Neural cell (in vitro differentiated cells): ENCODE results near the gene PCDH9. TPM values are rescaled to one million over a fixed set of nuclear protein-coding genes. Genes with fewer than 3 reads are reported as not detected.

Source experiments
- H2AFZ ChIP-seq: fragments of 200-600, 300-800 bp; sonication (generic), shearing (Covaris generic); 2 replicates; pipeline ENCODE4 v1.6.0; 2014; ENCODE audit warnings: low read depth, mild to moderate bottlenecking, antibody characterized with exemption, low read length, moderate library complexity
- H3F3A ChIP-seq: fragments of 200-600 bp; shearing (Covaris generic); 2 replicates; pipeline ENCODE4 v1.6.1; 2016; ENCODE audit warnings: mild to moderate bottlenecking, moderate library complexity, mixed read lengths, antibody characterized with exemption, low read length; ENCODE audit not compliant: insufficient read depth, poor library complexity, severe bottlenecking
- H3K27ac ChIP-seq: fragments of 200-600, 300-800 bp; sonication (generic), shearing (Covaris generic); 2 replicates; pipeline ENCODE4 v1.5.1; 2014; ENCODE audit warnings: mild to moderate bottlenecking, low read length, moderate library complexity
- H3K27me3 ChIP-seq: fragments of 300-800, 200-600 bp; sonication (generic), shearing (Covaris generic); 2 replicates; pipeline ENCODE4 v1.6.0; 2014; ENCODE audit warnings: mild to moderate bottlenecking, low read depth, low read length, moderate library complexity; ENCODE audit not compliant: insufficient read depth
- H3K36me3 ChIP-seq: fragments of 300-800, 200-600 bp; sonication (generic), shearing (Covaris generic); 2 replicates; pipeline ENCODE4 v1.5.1; 2014; ENCODE audit warnings: mild to moderate bottlenecking, antibody characterized with exemption, low read length, moderate library complexity; ENCODE audit not compliant: insufficient read depth
- H3K4me2 ChIP-seq: fragments of 300-800, 200-600 bp; sonication (generic), shearing (Covaris generic); 2 replicates; pipeline ENCODE4 v1.6.0; 2014; ENCODE audit warnings: mild to moderate bottlenecking, low read length
- H3K4me3 ChIP-seq: fragments of 300-800, 200-600 bp; sonication (generic), shearing (Covaris generic); 2 replicates; pipeline ENCODE4 v1.5.1; 2014; ENCODE audit warnings: mild to moderate bottlenecking, low read length, moderate library complexity
- H3K79me2 ChIP-seq: fragments of 200-600 bp; shearing (Covaris generic); replicated peaks from 2 replicates; pipeline ENCODE4 v1.6.0; 2014; ENCODE audit warnings: mild to moderate bottlenecking, low read length, moderate library complexity; ENCODE audit not compliant: insufficient read depth
- H3K9ac ChIP-seq: fragments of 300-800, 200-600 bp; sonication (generic), shearing (Covaris generic); 2 replicates; pipeline ENCODE4 v1.6.1; 2016; ENCODE audit warnings: mild to moderate bottlenecking, low read length, mixed read lengths
- H3K9me2 ChIP-seq: fragments of 200-600 bp; shearing (Covaris generic); 2 replicates; pipeline ENCODE4 v1.6.1; 2016; ENCODE audit warnings: mild to moderate bottlenecking, low read length, mixed read lengths; ENCODE audit not compliant: insufficient read depth
- H3K9me3 ChIP-seq: fragments of 200-600, 300-800 bp; sonication (generic), shearing (Covaris generic); 2 replicates; pipeline ENCODE4 v1.6.1; 2016; ENCODE audit warnings: mild to moderate bottlenecking, mixed run types, low read length, moderate library complexity, mixed read lengths
- H4K20me1 ChIP-seq: fragments of 200-600 bp; shearing (Covaris generic); 2 replicates; pipeline ENCODE4 v1.6.1; 2016; ENCODE audit warnings: mild to moderate bottlenecking, mixed run types; ENCODE audit not compliant: insufficient read depth
- EP300 ChIP-seq: fragments of 450-650 bp; conservative IDR thresholded peaks from 2 replicates; pipeline ENCODE4 v1.6.1; 2014; ENCODE audit warnings: antibody characterized with exemption, mild to moderate bottlenecking, moderate library complexity; ENCODE audit not compliant: poor library complexity, severe bottlenecking
- EZH2 ChIP-seq: fragments of 200-600, 300-800 bp; shearing (Covaris generic), sonication (generic); IDR thresholded peaks from 2 replicates; pipeline ENCODE4 v1.6.1; 2014; ENCODE audit warnings: antibody characterized with exemption, low read length, borderline replicate concordance, mild to moderate bottlenecking; ENCODE audit not compliant: insufficient read depth, poor library complexity, severe bottlenecking
- MXI1 ChIP-seq: fragments of 450-650 bp; conservative IDR thresholded peaks from 2 replicates; pipeline ENCODE4 v1.6.1; 2014; ENCODE audit warnings: antibody characterized with exemption, mild to moderate bottlenecking; ENCODE audit not compliant: poor library complexity, severe bottlenecking
- POLR2AphosphoS5 ChIP-seq: IDR thresholded peaks from 2 replicates; pipeline ENCODE4 v1.6.1; 2012
- RAD21 ChIP-seq: fragments of 450-650 bp; conservative IDR thresholded peaks from 2 replicates; pipeline ENCODE4 v1.6.1; 2014; ENCODE audit warnings: antibody characterized with exemption, mild to moderate bottlenecking, moderate library complexity
- SMC3 ChIP-seq: fragments of 450-650 bp; conservative IDR thresholded peaks from 2 replicates; pipeline ENCODE4 v1.6.1; 2014; ENCODE audit warnings: antibody characterized with exemption, mild to moderate bottlenecking, moderate library complexity; ENCODE audit not compliant: poor library complexity
- TAF1 ChIP-seq: IDR thresholded peaks from 2 replicates; pipeline ENCODE4 v1.6.1; 2012; ENCODE audit warnings: low read depth
- polyA plus RNA-seq: library from polyadenylated mRNA; depleted of rRNA; stranded (reverse); fragments of >200 nt; gene quantifications from 2 replicates; pipeline ENCODE4 v1.2.3, GENCODE V29; 2014
- TF ChIP-seq, protein P1 (sequence below): IDR thresholded peaks from 2 replicates; pipeline ENCODE4 v1.6.1; 2012; ENCODE audit warnings: borderline replicate concordance
- TF ChIP-seq, protein P2 (sequence below): fragments of 450-650 bp; IDR thresholded peaks from 2 replicates; pipeline ENCODE4 v1.5.1; 2014; ENCODE audit warnings: antibody characterized with exemption, mild to moderate bottlenecking, moderate library complexity; ENCODE audit not compliant: poor library complexity, severe bottlenecking

The PCDH9 gene
- polyA plus RNA-seq, 1 donor from 2014 or later, result 4.6 TPM

DNA sequence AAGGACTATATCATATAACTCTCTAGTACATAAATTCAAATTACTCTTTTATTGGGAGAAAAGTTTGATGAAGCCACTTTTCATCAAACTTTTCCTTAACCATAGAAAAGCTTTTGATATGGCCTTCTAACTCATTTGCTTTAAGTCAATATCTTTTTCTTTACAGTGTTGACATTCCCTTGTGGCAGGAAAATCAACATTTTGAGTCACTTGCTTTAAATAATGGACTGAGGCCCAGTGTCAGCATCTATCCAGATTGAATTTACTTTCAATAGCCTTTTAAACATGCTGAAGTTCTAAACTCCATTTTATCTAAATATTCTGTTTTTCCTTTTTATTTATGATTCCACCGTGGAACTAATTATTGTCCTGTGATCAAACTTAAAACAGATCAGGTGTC, 62.7 kb downstream of the PCDH9 start:
- Histone ChIP-seq H3K4me3 (no peak overlapping the region), H3K27ac (no peak overlapping the region), H2AFZ (no peak overlapping the region), H3K79me2 (no peaks in the 10 kb centered on the region), H3F3A (no peaks in the 10 kb centered on the region), H3K27me3 (no peaks in the 10 kb centered on the region), H4K20me1 (no peaks in the 10 kb centered on the region), H3K9ac (no peak overlapping the region), H3K4me2 (no peak overlapping the region), H3K9me3 (no peaks in the 10 kb centered on the region), H3K36me3 (no peaks in the 10 kb centered on the region), H3K9me2 (no peaks in the 10 kb centered on the region)
- TF ChIP-seq TAF1 (no peak), SMC3 (no peak), POLR2AphosphoS5 (no peak), RAD21 (no peak), EZH2 (no peak), MXI1 (no peak), EP300 (no peak)
- TF ChIP-seq, protein P1, sequence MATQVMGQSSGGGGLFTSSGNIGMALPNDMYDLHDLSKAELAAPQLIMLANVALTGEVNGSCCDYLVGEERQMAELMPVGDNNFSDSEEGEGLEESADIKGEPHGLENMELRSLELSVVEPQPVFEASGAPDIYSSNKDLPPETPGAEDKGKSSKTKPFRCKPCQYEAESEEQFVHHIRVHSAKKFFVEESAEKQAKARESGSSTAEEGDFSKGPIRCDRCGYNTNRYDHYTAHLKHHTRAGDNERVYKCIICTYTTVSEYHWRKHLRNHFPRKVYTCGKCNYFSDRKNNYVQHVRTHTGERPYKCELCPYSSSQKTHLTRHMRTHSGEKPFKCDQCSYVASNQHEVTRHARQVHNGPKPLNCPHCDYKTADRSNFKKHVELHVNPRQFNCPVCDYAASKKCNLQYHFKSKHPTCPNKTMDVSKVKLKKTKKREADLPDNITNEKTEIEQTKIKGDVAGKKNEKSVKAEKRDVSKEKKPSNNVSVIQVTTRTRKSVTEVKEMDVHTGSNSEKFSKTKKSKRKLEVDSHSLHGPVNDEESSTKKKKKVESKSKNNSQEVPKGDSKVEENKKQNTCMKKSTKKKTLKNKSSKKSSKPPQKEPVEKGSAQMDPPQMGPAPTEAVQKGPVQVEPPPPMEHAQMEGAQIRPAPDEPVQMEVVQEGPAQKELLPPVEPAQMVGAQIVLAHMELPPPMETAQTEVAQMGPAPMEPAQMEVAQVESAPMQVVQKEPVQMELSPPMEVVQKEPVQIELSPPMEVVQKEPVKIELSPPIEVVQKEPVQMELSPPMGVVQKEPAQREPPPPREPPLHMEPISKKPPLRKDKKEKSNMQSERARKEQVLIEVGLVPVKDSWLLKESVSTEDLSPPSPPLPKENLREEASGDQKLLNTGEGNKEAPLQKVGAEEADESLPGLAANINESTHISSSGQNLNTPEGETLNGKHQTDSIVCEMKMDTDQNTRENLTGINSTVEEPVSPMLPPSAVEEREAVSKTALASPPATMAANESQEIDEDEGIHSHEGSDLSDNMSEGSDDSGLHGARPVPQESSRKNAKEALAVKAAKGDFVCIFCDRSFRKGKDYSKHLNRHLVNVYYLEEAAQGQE, result no peak
- TF ChIP-seq, protein P2, sequence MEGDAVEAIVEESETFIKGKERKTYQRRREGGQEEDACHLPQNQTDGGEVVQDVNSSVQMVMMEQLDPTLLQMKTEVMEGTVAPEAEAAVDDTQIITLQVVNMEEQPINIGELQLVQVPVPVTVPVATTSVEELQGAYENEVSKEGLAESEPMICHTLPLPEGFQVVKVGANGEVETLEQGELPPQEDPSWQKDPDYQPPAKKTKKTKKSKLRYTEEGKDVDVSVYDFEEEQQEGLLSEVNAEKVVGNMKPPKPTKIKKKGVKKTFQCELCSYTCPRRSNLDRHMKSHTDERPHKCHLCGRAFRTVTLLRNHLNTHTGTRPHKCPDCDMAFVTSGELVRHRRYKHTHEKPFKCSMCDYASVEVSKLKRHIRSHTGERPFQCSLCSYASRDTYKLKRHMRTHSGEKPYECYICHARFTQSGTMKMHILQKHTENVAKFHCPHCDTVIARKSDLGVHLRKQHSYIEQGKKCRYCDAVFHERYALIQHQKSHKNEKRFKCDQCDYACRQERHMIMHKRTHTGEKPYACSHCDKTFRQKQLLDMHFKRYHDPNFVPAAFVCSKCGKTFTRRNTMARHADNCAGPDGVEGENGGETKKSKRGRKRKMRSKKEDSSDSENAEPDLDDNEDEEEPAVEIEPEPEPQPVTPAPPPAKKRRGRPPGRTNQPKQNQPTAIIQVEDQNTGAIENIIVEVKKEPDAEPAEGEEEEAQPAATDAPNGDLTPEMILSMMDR, result no peak

DNA sequence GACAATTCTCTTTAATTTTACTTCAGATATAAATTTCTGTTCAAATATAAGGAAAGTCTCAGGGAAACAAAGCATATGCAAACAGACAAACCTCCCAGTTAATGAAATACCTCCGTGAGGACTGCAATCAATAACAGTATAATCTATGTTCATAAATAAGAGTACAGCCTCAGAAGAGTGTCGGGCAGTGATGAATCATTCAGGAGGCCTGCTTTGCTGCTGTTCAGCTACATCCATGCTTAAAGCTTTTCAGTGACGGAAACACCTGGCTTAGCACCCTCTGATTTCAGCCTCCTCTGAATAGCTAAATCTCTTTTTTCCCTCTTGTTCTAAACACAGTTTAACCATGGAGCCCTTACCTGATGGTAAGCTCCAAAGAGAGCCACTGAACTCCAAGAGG, 69.0 kb downstream of the PCDH9 start:
- Histone ChIP-seq H4K20me1 (no peaks in the 10 kb centered on the region), H3K4me3 (no peak overlapping the region), H3K79me2 (no peaks in the 10 kb centered on the region), H3F3A (no peaks in the 10 kb centered on the region), H3K27ac (no peak overlapping the region), H2AFZ (no peak overlapping the region), H3K9me2 (no peaks in the 10 kb centered on the region), H3K27me3 (no peaks in the 10 kb centered on the region), H3K4me2 (no peak overlapping the region), H3K9ac (no peak overlapping the region), H3K36me3 (no peaks in the 10 kb centered on the region), H3K9me3 (no peaks in the 10 kb centered on the region)
- TF ChIP-seq MXI1, result no peak
- no peak for TF ChIP-seq EP300
- TF ChIP-seq POLR2AphosphoS5, result no peak

DNA sequence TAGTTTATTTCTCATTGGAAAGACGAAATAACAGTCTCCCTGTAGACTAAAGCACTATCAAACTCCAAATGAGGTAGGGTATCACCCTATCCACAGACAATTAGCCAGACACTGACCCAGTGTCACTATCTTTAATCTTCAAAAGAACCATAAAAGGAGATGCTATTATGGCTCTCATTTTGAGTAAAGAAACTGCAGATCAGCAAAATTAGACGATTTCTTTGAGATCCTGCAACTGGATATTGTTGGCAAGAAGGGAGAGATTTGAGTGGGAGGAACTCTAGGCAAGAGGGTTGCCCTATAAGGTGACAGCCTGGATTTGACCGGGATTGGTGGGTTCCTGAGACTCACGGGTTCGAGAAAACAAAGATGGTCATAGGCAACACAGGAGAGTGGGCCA, 71.2 kb downstream of the PCDH9 start:
- Histone ChIP-seq H3K27me3 (no peaks in the 10 kb centered on the region), H3K9me2 (no peaks in the 10 kb centered on the region), H3K27ac (no peak overlapping the region), H3K4me3 (no peak overlapping the region), H3K9me3 (no peaks in the 10 kb centered on the region), H2AFZ (no peak overlapping the region), H3K4me2 (no peak overlapping the region), H3K9ac (no peak overlapping the region), H4K20me1 (no peaks in the 10 kb centered on the region), H3K36me3 (no peaks in the 10 kb centered on the region), H3K79me2 (no peaks in the 10 kb centered on the region), H3F3A (no peaks in the 10 kb centered on the region)
- TF ChIP-seq TAF1, result no peak
- TF ChIP-seq SMC3, result no peak
- TF ChIP-seq, protein P1, result no peak
- no peak for TF ChIP-seq RAD21
- TF ChIP-seq EP300, result no peak
- no peak for TF ChIP-seq MXI1
- TF ChIP-seq EZH2, result no peak
- TF ChIP-seq POLR2AphosphoS5, result no peak
- TF ChIP-seq, protein P2, result no peak
